Activated CD8-positive, alpha-beta T cell treated with anti-CD3 and anti-CD28 coated beads, Interleukin-2, amount 10 ng/mL, durations not matched to agents 7 days and 5 days (primary cell): ENCODE measurements around the gene NMBR. TPM values are rescaled to one million over a fixed set of nuclear protein-coding genes. Genes with fewer than 3 reads are reported as not detected.
"Not testable (repeated sequence)": the region's sequence is repeated elsewhere in the genome, so short reads cannot be mapped to it uniquely, and the experiment has no call there.

ENCODE experiments used
- ATAC-seq: fragments of 150-1000 bp; cut with Tn5 transposase; one replicate; pipeline ENCODE4 v1.10.0; 2021; ENCODE audit warnings: moderate library complexity
- CTCF ChIA-PET: fragments of 350-600 bp; sonication (Branson Sonifier 250); formaldehyde crosslinking; loops from one replicate; lab custom pipeline; 2021; ENCODE audit warnings: antibody characterized with exemption; lab: Charles Lee
- POLR2A ChIA-PET: fragments of 350-600 bp; sonication (Branson Sonifier 250); formaldehyde crosslinking; loops from one replicate; lab custom pipeline; 2021; ENCODE audit warnings: antibody characterized with exemption; lab: Charles Lee
- DNase-seq: peaks from one replicate; pipeline ENCODE4 v3.0.0-alpha.2; 2020
- H3K27ac Mint-ChIP-seq: one replicate; pipeline ENCODE4 v1.8.0; 2021; ENCODE audit warnings: mild to moderate bottlenecking, mixed read lengths
- H3K27me3 Mint-ChIP-seq: one replicate; pipeline ENCODE4 v1.8.0; 2021; ENCODE audit warnings: low read depth, mixed read lengths
- H3K36me3 Mint-ChIP-seq: one replicate; pipeline ENCODE4 v1.8.0; 2021; ENCODE audit warnings: low read depth, mixed read lengths
- H3K4me1 Mint-ChIP-seq: one replicate; pipeline ENCODE4 v1.8.0; 2021; ENCODE audit warnings: low read depth, mixed read lengths
- H3K4me3 Mint-ChIP-seq: one replicate; pipeline ENCODE4 v1.8.0; 2021; ENCODE audit warnings: mild to moderate bottlenecking, mixed read lengths
- H3K9me3 Mint-ChIP-seq: one replicate; pipeline ENCODE4 v1.8.0; 2022; ENCODE audit warnings: mixed read lengths; ENCODE audit not compliant: insufficient read depth
- total RNA-seq, 2 experiments: library from RNA; stranded (reverse); gene quantifications; one replicate each; pipeline ENCODE4 v1.2.3, GENCODE V29; 2021

Gene NMBR
- total RNA-seq, 2 experiments from 2014 or later, result not detected

DNA sequence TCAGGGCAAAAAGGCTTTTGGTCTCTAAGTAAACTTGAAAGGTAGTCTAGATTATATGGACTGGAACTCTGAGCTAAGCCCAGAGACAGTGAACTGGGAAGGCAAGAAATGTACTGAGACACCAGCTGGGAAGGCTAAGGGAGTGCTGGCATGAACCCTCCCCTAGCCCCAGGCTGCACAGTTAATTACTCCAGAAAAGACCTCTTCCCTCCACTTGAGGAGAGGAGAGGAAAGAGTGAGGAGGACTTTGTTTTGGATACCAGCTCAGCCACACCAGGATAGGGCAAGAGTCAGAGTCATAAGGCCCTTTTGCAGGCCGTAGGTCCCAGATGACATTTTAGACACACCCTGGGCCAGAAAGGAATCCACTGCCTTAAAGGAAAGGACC is 98.3 kb downstream of the NMBR start:
- Mint-ChIP-seq H3K27me3 (peaks cover 4% of the 10 kb centered on the region), H3K9me3 (peaks cover 6% of the 10 kb centered on the region), H3K4me3 (no peak overlapping the region), H3K36me3 (no peaks in the 10 kb centered on the region), H3K27ac (no peak overlapping the region), H3K4me1 (no peaks in the 10 kb centered on the region)
- ATAC-seq (no peak), DNase-seq (no peak)
- POLR2A ChIA-PET, result interaction anchor here (0.6 kb wide), 1 partner anchor 15 kb away, joined by 3 read pairs; no protein-coding TSS in a partner anchor
- CTCF ChIA-PET, result no interaction called here

DNA sequence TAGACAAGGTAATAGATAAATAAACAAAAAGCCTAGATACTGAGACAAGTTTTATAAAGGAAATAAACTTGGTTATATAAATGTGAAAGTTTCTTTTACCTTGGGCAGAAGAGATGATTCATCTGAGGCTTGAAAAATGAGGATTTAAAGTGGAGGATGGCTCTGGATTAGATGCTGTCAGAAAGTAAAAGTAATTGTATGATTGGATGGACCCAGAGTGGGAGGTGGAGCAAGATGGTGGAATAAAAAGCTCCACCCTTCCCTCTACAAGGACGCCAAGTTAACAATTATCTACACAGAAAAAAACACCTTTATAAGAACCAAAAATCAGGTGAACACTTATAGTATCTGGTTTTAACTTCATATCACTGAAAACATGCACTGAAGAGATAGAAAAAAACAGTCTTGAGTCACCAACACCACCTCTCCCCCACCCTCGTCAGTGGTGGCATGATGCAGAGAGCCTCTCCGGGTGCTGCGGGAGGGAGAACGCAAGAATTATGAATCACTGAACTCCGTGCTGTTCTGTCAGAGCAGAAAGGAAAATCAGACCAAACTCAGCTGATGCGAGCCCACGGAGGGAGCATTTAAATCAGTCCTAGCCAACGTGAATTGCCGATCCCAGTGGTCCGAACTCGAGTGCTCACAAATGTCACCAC is 98.9 kb downstream of the NMBR start:
- no peak overlapping the region for H3K27ac Mint-ChIP-seq
- H3K9me3 Mint-ChIP-seq, result peaks cover 6% of the 10 kb centered on the region
- ChIA-PET CTCF (no interaction called here), POLR2A (interaction anchor here (0.6 kb wide), 1 partner anchor 14 kb away, joined by 3 read pairs; no protein-coding TSS in a partner anchor)
- H3K4me1 Mint-ChIP-seq, result no peaks in the 10 kb centered on the region
- ATAC-seq (no peak), DNase-seq (no peak)
- no peaks in the 10 kb centered on the region for H3K36me3 Mint-ChIP-seq
- H3K4me3 Mint-ChIP-seq, result no peak overlapping the region
- H3K27me3 Mint-ChIP-seq, result peaks cover 4% of the 10 kb centered on the region

DNA sequence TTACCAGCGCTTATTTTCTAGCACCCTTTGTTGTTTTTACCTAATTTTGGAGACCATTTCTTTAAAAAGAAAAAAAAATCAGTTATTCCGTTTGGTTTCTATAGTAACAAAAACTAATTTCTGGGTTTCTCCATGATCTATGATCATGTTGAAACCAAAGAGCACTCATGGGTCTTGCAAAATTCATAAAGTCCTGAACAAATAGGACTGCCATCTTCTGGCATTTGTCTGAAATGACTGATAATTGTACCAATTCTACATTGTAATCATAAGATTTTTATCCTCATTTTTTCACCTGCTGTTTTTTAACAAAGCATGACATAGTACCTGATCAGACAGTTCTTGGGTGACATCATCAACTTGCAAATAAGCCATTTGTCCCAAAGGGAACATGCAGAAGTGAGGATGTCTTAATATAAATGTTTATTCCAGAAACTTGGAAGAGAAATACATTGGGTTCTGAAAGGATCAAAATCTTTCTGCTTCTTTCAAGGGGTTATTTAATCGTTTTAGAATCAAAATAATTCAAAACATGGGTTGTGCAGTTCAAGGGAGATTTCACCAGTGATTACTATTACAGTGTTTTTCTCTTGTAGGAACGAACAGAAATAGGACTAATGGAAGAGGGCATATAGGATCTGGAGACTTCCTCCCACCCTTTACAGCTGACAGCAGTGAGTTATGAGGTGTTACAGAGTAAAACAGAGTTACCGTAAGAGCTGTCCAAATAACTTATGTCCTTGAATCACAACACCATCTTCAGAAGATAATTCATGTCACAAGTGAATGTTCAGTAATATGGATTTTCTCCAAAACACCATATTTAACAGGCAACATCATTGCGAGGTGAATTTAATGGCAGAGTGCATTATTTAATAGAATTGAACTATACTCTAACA is 101.3 kb downstream of the NMBR start:
- peaks cover 4% of the 10 kb centered on the region for H3K27me3 Mint-ChIP-seq
- ChIA-PET POLR2A (no interaction called here), CTCF (no interaction called here)
- no peak for ATAC-seq
- no peaks in the 10 kb centered on the region for H3K36me3 Mint-ChIP-seq
- no peaks in the 10 kb centered on the region for H3K4me1 Mint-ChIP-seq
- no peak for DNase-seq
- H3K27ac Mint-ChIP-seq, result no peak overlapping the region
- no peak overlapping the region for H3K4me3 Mint-ChIP-seq
- no peaks in the 10 kb centered on the region for H3K9me3 Mint-ChIP-seq

DNA sequence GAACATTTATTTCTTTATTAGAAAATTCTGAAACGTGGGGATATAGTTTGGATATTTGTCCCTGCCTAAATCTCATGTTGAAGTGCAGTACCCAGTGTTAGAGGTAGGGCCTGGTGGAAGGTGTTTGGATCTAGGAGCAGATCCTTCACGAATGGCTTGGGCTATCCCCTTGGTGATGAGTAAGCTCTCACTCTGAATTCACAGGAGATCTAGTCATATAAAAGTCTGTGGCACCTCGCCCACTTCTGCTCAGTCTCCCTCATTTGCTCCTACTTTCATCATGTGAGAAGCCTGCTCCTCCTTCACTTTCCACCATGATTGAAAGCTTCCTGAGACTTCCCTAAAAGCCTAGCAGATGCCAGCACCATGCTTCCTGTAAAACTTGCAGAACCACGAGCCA is 111.0 kb downstream of the NMBR start:
- no peaks in the 10 kb centered on the region for H3K36me3 Mint-ChIP-seq
- ATAC-seq, result no peak
- no peak overlapping the region for H3K27ac Mint-ChIP-seq
- no peak overlapping the region for H3K4me3 Mint-ChIP-seq
- no peak for DNase-seq
- POLR2A ChIA-PET, result no interaction called here
- H3K4me1 Mint-ChIP-seq, result no peaks in the 10 kb centered on the region
- no peaks in the 10 kb centered on the region for H3K9me3 Mint-ChIP-seq
- CTCF ChIA-PET, result no interaction called here
- H3K27me3 Mint-ChIP-seq, result peaks cover 3% of the 10 kb centered on the region

GRCh38 chr6:142031035-142031434 is 115.9 kb downstream of the NMBR start:
- Mint-ChIP-seq H3K4me3 (no peak overlapping the region), H3K9me3 (no peaks in the 10 kb centered on the region), H3K27ac (no peak overlapping the region), H3K4me1 (no peaks in the 10 kb centered on the region), H3K36me3 (no peaks in the 10 kb centered on the region), H3K27me3 (no peaks in the 10 kb centered on the region)
- CTCF ChIA-PET, result interaction anchor here (1.0 to 1.4 kb wide), 2 partner anchors 10 to 42 kb away, joined by 3 read pairs; no protein-coding TSS in a partner anchor
- ATAC-seq (no peak), DNase-seq (no peak)
- POLR2A ChIA-PET, result no interaction called here

DNA sequence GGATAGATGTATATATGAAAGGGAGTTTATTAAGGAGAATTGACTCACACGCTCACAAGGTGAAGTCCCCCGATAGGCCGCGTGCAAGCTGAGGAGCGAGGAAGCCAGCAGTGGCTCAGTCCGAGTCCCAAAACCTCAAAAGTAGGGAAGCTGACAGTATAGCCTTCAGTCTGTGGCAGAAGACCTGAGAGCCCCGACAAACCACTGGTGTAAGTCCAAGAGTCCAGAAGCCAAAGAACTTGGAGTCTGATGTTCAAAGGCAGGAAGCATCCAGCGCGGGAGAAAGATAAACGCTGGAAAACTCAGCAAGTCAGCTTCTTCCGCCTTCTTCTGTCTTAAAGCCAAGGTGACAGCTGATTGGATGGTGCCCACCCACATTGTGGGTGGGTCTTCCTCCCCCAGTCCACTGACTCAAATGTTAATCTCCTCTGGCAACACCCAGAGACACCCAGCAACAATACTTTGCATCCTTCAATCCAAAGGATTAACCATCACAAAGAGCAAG is 116.8 kb downstream of the NMBR start:
- CTCF ChIA-PET, result interaction anchor here (1.0 to 1.4 kb wide), 2 partner anchors 11 to 41 kb away, joined by 3 read pairs; no protein-coding TSS in a partner anchor

DNA sequence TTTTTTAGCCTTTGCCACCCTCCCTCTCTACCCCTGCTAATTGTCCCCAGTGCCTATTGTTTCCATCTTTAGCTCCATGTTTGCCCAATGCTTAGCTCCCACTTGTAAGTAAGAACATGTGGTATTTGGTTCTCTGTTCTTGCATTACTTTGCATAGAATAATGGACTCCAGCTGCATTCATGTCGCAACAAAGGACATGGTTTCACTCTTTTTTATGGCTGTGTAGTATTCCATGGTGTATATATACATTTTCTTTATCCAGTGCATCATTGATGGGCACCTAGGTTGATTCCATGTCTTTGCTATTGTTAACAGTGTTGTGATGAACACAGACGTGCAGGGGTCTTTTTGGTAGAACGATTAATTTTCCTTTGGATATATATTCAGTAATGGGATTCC is 118.4 kb downstream of the NMBR start:
- H3K4me3 Mint-ChIP-seq, result no peak overlapping the region
- no peak overlapping the region for H3K27ac Mint-ChIP-seq
- ATAC-seq, result no peak
- no peaks in the 10 kb centered on the region for H3K27me3 Mint-ChIP-seq
- ChIA-PET POLR2A (no interaction called here), CTCF (no interaction called here)
- no peak for DNase-seq
- no peaks in the 10 kb centered on the region for H3K9me3 Mint-ChIP-seq
- no peaks in the 10 kb centered on the region for H3K36me3 Mint-ChIP-seq
- no peaks in the 10 kb centered on the region for H3K4me1 Mint-ChIP-seq

More for the DNA sequence above, 116.8 kb downstream of the NMBR start:
- Mint-ChIP-seq H3K9me3 (no peaks in the 10 kb centered on the region), H3K27ac (no peak overlapping the region), H3K4me1 (no peaks in the 10 kb centered on the region), H3K27me3 (no peaks in the 10 kb centered on the region), H3K36me3 (no peaks in the 10 kb centered on the region), H3K4me3 (peak overlapping the region; percentile 27)
- DNase-seq (no peak), ATAC-seq (no peak)
- POLR2A ChIA-PET, result no interaction called here

DNA sequence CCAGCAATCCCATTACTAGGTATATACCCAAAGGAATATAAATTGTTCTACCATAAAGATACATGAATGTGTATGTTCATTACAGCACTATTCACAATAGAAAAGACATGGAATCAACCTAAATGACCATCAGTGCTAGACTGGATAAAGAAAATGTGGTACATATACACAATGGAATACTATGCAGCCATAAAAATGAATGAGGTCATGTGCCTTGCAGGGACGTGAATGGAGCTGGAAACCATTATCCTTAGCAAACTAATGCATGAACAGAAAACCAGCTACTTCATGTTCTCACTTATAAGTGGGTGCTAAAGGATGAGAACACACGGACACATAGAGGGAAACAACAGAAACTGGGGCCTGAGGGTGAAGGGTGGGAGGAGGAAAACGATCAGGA is 119.1 kb downstream of the NMBR start:
- ATAC-seq, DNase-seq, H3K9me3 Mint-ChIP-seq, H3K4me3 Mint-ChIP-seq, CTCF ChIA-PET, H3K4me1 Mint-ChIP-seq, POLR2A ChIA-PET, H3K27ac Mint-ChIP-seq, H3K27me3 Mint-ChIP-seq, H3K36me3 Mint-ChIP-seq: not testable (repeated sequence)

DNA sequence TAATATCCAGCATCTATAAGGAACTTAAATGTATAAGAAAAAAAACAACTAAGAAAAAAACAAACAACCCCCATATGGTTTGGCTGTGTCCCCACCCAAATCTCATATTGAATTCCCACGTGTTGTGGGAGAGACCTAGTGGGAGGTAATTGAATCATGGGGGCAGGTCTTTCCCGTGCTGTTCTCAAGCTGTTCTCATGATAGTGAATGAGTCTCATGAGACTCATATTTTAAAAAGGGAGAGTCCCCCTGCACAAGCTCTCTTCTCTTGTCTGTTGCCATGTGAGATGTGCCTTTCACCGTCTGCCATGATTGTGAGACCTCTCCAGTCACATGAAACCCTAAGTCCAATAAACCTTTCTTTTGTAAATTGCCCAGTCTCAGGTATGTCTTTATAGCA is 119.8 kb downstream of the NMBR start:
- H3K4me3 Mint-ChIP-seq, result no peak overlapping the region
- no peaks in the 10 kb centered on the region for H3K27me3 Mint-ChIP-seq
- H3K4me1 Mint-ChIP-seq, result no peaks in the 10 kb centered on the region
- no peaks in the 10 kb centered on the region for H3K9me3 Mint-ChIP-seq
- CTCF ChIA-PET, result no interaction called here
- no peaks in the 10 kb centered on the region for H3K36me3 Mint-ChIP-seq
- POLR2A ChIA-PET, result no interaction called here
- ATAC-seq, result no peak
- DNase-seq, result no peak
- H3K27ac Mint-ChIP-seq, result no peak overlapping the region

- H3K27me3 Mint-ChIP-seq, result no peaks in the 10 kb centered on the region
- POLR2A ChIA-PET, result no interaction called here
- DNase-seq, result no peak
Observed at GRCh38 chr6:142026471-142026870, 120.5 kb downstream of the NMBR start.

More at GRCh38 chr6:142026471-142026870, 120.5 kb downstream of the NMBR start:
- Mint-ChIP-seq H3K27ac (no peak overlapping the region), H3K4me1 (no peaks in the 10 kb centered on the region), H3K36me3 (no peaks in the 10 kb centered on the region), H3K4me3 (no peak overlapping the region), H3K9me3 (no peaks in the 10 kb centered on the region)
- no peak for ATAC-seq
- CTCF ChIA-PET, result no interaction called here
